IgD-negative memory B cell (primary cell): ENCODE results near the gene DNAJC3. TPM values are rescaled to one million over a fixed set of nuclear protein-coding genes. Genes with fewer than 3 reads are reported as not detected.
"Not testable (repeated sequence)": the region's sequence is repeated elsewhere in the genome, so short reads cannot be mapped to it uniquely, and the experiment has no call there.

Source experiments
- H3K27ac Mint-ChIP-seq, 3 donors: one replicate each; pipeline ENCODE4 v1.8.0; 2020 to 2022; ENCODE audit warnings: mild to moderate bottlenecking in 3 of 3, mixed read lengths in 3 of 3, moderate library complexity in 1 of 3
- H3K27me3 Mint-ChIP-seq: one replicate; pipeline ENCODE4 v1.8.0; 2021; ENCODE audit warnings: mixed read lengths
- H3K36me3 Mint-ChIP-seq: one replicate; pipeline ENCODE4 v1.8.0; 2020; ENCODE audit warnings: mild to moderate bottlenecking, mixed read lengths
- H3K4me1 Mint-ChIP-seq, 3 donors: one replicate each; pipeline ENCODE4 v1.8.0; 2020 to 2022; ENCODE audit warnings: mixed read lengths in 3 of 3, mild to moderate bottlenecking in 1 of 3
- H3K4me3 Mint-ChIP-seq, 4 donors: one replicate each; pipeline ENCODE4 v1.8.0; 2020 to 2022; ENCODE audit warnings: mild to moderate bottlenecking in 4 of 4, mixed read lengths in 4 of 4, moderate library complexity in 3 of 4
- H3K9me3 Mint-ChIP-seq, 3 donors: one replicate each; pipeline ENCODE4 v1.8.0; 2020 to 2021; ENCODE audit warnings: mixed read lengths in 3 of 3, mild to moderate bottlenecking in 1 of 3
- polyA plus RNA-seq: library from polyadenylated mRNA; unstranded; fragments of 300-500 nt; fragmentation: Illumina TruSeq; gene quantifications from one replicate; pipeline ENCODE4 v1.2.3, GENCODE V29; 2021

The DNAJC3 gene
- polyA plus RNA-seq, 1 donor from 2014 or later, result 11.2 TPM

DNA sequence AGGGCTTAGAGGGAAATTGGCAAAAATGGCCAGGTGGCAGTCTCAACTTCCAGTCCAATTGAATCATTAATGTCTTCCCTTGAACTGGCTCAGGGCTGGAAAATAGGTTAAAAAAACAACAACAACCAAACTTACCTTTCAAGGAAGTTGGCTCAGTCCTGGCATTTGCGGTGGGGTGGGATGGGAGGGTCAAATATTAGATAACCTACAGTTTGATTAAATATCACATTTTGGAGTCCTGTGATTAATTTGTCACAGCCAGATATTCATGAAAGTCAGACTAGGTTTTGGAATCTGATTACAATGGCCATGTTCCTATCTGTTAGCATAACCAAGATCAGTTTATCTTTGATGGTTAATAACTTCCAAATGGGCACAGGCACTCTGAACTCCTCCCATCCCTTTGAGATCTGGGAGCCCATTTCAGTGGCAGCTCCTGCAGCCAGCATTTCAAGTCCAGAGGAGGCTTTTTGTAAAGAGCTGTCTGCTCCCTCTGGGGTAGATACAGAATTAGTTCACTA is 24.6 kb upstream of the DNAJC3 start:
- no peak overlapping the region for H3K4me3 Mint-ChIP-seq
- no peaks in the 10 kb centered on the region for H3K36me3 Mint-ChIP-seq
- no peaks in the 10 kb centered on the region for H3K9me3 Mint-ChIP-seq
- no peaks in the 10 kb centered on the region for H3K4me1 Mint-ChIP-seq
- peaks cover 2% of the 10 kb centered on the region for H3K27me3 Mint-ChIP-seq
- H3K27ac Mint-ChIP-seq, result no peak overlapping the region

- H3K4me1 Mint-ChIP-seq, result no peaks in the 10 kb centered on the region
- no peaks in the 10 kb centered on the region for H3K9me3 Mint-ChIP-seq
- H3K27ac Mint-ChIP-seq, result no peak overlapping the region
- no peaks in the 10 kb centered on the region for H3K36me3 Mint-ChIP-seq
- no peak overlapping the region for H3K4me3 Mint-ChIP-seq
- peaks cover 2% of the 10 kb centered on the region for H3K27me3 Mint-ChIP-seq
These were observed 24.1 kb upstream of the DNAJC3 start for GRCh38 chr13:95652821-95653220.

DNA sequence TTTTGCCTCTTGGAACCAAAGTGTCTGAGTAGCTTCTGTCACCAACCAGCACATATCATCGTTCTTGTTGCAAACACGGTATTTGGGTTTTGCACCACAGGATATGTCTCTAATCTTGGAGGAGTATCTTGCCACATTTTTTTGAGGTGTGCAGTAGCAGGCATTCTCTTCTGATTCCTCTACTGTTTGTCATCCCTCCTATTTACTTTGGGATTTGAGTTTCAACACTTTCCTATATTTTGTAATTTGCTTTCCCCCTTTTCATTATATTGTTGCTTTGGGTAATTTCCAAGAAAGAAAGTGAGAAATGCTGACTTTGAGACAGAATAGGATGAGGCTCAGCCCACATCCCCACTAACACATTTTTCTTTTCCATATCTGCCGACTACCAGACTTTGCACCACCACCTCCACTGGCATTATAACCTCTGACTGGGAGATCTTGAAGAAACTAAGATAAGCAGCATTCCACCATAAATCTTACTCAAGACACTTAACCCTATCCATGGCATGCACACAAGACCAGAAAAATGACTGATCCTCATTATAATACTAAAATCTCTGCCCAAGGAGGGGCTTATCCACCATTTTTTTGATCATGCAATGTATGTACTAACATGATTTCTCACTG is 20.4 kb upstream of the DNAJC3 start:
- Mint-ChIP-seq H3K4me3 (no peak overlapping the region), H3K27me3 (peaks cover 1% of the 10 kb centered on the region), H3K27ac (no peak overlapping the region), H3K36me3 (no peaks in the 10 kb centered on the region), H3K4me1 (no peaks in the 10 kb centered on the region), H3K9me3 (peaks cover 0 to 4% (median 4%) of the 10 kb centered on the region in 3 donors)

GRCh38 chr13:95659500-95659899 is 17.4 kb upstream of the DNAJC3 start:
- no peak overlapping the region for H3K4me3 Mint-ChIP-seq
- no peak overlapping the region for H3K27ac Mint-ChIP-seq
- H3K9me3 Mint-ChIP-seq, result peaks cover 2 to 9% (median 8%) of the 10 kb centered on the region in 3 donors
- H3K27me3 Mint-ChIP-seq, result peaks cover 3% of the 10 kb centered on the region
- H3K4me1 Mint-ChIP-seq, result no peaks in the 10 kb centered on the region
- no peaks in the 10 kb centered on the region for H3K36me3 Mint-ChIP-seq

- H3K27ac Mint-ChIP-seq, result no peak overlapping the region
- peaks cover 2 to 19% (median 13%) of the 10 kb centered on the region in 3 donors for H3K9me3 Mint-ChIP-seq
- H3K4me3 Mint-ChIP-seq, result no peak overlapping the region
- H3K27me3 Mint-ChIP-seq, result peaks cover 1% of the 10 kb centered on the region
- no peaks in the 10 kb centered on the region for H3K36me3 Mint-ChIP-seq
- no peaks in the 10 kb centered on the region for H3K4me1 Mint-ChIP-seq
These were observed 15.9 kb upstream of the DNAJC3 start for GRCh38 chr13:95660981-95661581.

GRCh38 chr13:95667235-95667634 is 9.7 kb upstream of the DNAJC3 start:
- not testable (repeated sequence) for H3K4me3 Mint-ChIP-seq, H3K4me1 Mint-ChIP-seq, H3K36me3 Mint-ChIP-seq, H3K27me3 Mint-ChIP-seq, H3K27ac Mint-ChIP-seq
- peaks cover 11 to 52% (median 34%) of the 10 kb centered on the region in 3 donors for H3K9me3 Mint-ChIP-seq

GRCh38 chr13:95671597-95671996 is 5.3 kb upstream of the DNAJC3 start:
- Mint-ChIP-seq H3K4me1 (peaks cover 10 to 19% (median 15%) of the 10 kb centered on the region in 3 donors), H3K27me3 (no peaks in the 10 kb centered on the region), H3K4me3 (no peak overlapping the region), H3K9me3 (peaks cover 8 to 33% (median 25%) of the 10 kb centered on the region in 3 donors), H3K36me3 (peaks cover 8% of the 10 kb centered on the region), H3K27ac (no peak overlapping the region)

DNA sequence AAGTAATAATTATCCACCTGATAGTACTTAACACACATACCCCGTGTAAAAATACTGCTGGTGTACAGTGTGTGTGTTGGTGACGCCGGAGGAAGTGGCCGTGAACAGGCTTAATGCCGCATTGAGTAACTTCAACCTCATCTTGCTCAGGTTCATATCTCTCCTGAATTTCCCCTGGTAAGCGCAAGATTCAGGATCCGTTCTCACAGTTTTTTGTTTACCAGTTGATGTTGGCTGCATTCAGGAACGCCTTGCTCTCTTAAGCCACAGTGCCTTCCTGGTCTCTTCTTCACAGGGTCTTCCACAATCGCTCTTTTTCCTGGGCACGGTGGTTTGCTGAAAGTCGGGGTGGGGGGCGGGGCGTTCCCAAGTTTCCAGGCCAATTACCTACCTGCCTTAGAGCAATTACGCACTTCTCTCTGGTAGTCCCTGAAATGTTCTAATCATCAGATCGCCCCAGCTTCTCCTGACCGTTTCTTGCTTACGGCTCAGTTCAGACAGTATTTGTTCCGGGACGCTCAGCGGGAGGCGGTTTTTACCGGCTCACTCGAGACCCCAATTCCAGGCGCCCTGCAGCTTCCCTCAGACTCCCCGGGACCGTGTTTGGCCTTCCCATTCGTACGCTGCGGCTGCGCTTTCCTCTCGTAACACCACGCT is 706 bp upstream of the DNAJC3 start:
- Mint-ChIP-seq H3K27me3 (no peaks in the 10 kb centered on the region), H3K27ac (peak overlapping the region; percentile 86 to 98 (median 97)), H3K36me3 (peaks cover 8% of the 10 kb centered on the region), H3K9me3 (no peaks in the 10 kb centered on the region), H3K4me1 (peaks cover 31 to 54% (median 40%) of the 10 kb centered on the region in 3 donors), H3K4me3 (peak overlapping the region; percentile 95 to 99 (median 98))

- Mint-ChIP-seq H3K27ac (peak overlapping the region; percentile 86 to 97 (median 93)), H3K4me1 (peaks cover 34 to 62% (median 50%) of the 10 kb centered on the region in 3 donors), H3K36me3 (peaks cover 8% of the 10 kb centered on the region), H3K4me3 (peak overlapping the region; percentile 95 to 99 (median 98)), H3K27me3 (no peaks in the 10 kb centered on the region), H3K9me3 (no peaks in the 10 kb centered on the region)
These were observed 776 bp downstream of the DNAJC3 start for GRCh38 chr13:95677564-95678266.

DNA sequence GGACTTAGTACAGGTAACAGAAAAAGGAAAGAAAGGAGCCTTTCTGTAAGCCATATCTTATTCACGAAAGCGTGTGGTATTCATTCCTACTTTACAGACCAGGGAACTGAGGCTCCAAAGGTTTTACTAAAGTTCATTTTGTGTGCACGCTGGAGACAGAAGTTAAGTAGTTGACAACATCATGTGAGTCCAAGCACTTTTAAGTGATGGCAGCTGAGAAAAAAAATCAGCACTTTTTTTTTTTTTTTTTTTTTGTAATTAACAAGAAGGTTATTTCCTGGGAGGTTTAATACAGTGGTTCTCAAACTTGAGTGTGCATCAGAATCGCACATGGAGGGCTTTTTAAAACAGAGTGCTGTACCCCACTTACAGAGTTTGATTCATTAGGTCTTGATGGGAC is 2.0 kb downstream of the DNAJC3 start:
- Mint-ChIP-seq H3K27ac (peak overlapping the region in 1 of 3 donors; percentile 86), H3K4me3 (peak overlapping the region in 3 of 4 donors; percentile 97 to 99 (median 98)), H3K4me1 (peaks cover 36 to 71% (median 52%) of the 10 kb centered on the region in 3 donors), H3K9me3 (no peaks in the 10 kb centered on the region), H3K36me3 (peaks cover 5% of the 10 kb centered on the region), H3K27me3 (no peaks in the 10 kb centered on the region)

GRCh38 chr13:95679722-95680121 is 2.8 kb downstream of the DNAJC3 start:
- Mint-ChIP-seq H3K27me3 (no peaks in the 10 kb centered on the region), H3K4me3 (peak overlapping the region in 2 of 4 donors; percentile 40 to 99), H3K27ac (peak overlapping the region in 1 of 3 donors; percentile 14), H3K9me3 (no peaks in the 10 kb centered on the region), H3K4me1 (peaks cover 39 to 73% (median 54%) of the 10 kb centered on the region in 3 donors), H3K36me3 (peaks cover 7% of the 10 kb centered on the region)

DNA sequence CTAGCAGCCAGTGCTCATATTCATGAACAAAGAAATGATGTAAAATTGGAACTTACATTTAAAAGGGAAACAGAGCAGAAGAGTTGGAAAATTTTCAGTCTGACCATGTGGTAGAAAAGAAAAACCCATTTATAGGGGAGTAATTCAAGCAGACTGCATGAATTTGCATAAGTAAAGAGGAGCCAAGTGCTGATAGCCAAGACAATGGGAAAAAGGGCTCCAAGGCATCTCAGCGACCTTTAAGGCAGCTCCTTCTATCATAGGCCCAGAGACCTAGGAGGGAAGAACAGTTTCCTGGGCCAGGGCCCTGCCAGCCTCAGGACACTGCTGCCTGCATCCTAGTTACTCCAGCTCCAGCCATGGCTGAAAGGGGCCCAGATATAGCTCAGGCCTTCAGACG is 7.5 kb downstream of the DNAJC3 start:
- H3K36me3 Mint-ChIP-seq, result peaks cover 16% of the 10 kb centered on the region
- H3K27ac Mint-ChIP-seq, result peak overlapping the region in 1 of 3 donors; percentile 13
- H3K27me3 Mint-ChIP-seq, result no peaks in the 10 kb centered on the region
- peaks cover 0 to 3% (median 0%) of the 10 kb centered on the region in 3 donors for H3K9me3 Mint-ChIP-seq
- peak overlapping the region in 2 of 4 donors; percentile 4 to 39 for H3K4me3 Mint-ChIP-seq
- peaks cover 41 to 72% (median 61%) of the 10 kb centered on the region in 3 donors for H3K4me1 Mint-ChIP-seq

DNA sequence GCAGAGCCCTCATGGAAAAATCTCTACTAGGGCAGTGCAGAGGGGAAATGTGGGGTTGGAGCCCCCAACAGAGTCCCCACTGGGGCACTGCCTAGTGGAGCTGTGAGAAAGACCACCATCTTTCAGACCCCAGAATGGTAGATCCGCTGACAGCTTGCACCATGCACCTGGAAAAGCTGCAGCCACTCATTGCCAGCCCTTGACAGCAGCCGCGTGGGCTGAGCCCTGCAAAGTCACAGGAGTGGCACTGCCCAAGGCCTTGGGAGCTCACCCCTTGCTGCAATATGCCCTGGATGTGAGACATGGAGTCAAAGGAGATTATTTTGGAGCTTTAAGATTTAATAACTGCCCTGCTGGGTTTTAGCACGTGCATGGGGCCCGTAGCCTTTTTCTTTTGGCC is 8.0 kb downstream of the DNAJC3 start:
- H3K4me3 Mint-ChIP-seq, result not testable (repeated sequence)
- peaks cover 18% of the 10 kb centered on the region for H3K36me3 Mint-ChIP-seq

GRCh38 chr13:95689582-95689926 is 12.6 kb downstream of the DNAJC3 start:
- peaks cover 0 to 3% (median 0%) of the 10 kb centered on the region in 3 donors for H3K9me3 Mint-ChIP-seq
- H3K4me1 Mint-ChIP-seq, result peaks cover 21 to 40% (median 38%) of the 10 kb centered on the region in 3 donors
- no peaks in the 10 kb centered on the region for H3K27me3 Mint-ChIP-seq
- no peak overlapping the region for H3K4me3 Mint-ChIP-seq
- H3K27ac Mint-ChIP-seq, result peak overlapping the region in 2 of 3 donors; percentile 44 to 68
- H3K36me3 Mint-ChIP-seq, result peaks cover 13% of the 10 kb centered on the region

More for the DNA sequence above, 8.0 kb downstream of the DNAJC3 start:
- H3K27me3 Mint-ChIP-seq, H3K9me3 Mint-ChIP-seq, H3K27ac Mint-ChIP-seq: not testable (repeated sequence)
- peaks cover 41 to 69% (median 58%) of the 10 kb centered on the region in 3 donors for H3K4me1 Mint-ChIP-seq

DNA sequence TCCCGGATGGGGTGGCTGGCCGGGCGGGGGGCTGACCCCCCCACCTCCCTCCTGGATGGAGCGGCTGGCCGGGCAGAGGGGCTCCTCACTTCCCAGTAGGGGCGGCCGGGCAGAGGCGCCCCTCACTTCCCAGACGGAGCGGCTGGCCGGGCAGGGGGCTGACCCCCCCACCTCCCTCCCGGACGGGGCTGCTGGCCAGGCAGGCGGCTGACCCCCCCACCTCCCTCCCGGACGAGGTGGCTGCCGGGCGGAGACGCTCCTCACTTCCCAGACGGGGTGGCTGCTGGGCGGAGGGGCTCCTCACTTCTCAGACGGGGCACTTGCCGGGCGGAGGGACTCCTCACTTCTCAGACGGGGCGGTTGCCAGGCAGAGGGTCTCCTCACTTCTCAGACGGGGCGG is 14.0 kb downstream of the DNAJC3 start:
- Mint-ChIP-seq H3K36me3 (peaks cover 13% of the 10 kb centered on the region), H3K4me1 (peaks cover 21 to 32% (median 31%) of the 10 kb centered on the region in 3 donors)
- H3K4me3 Mint-ChIP-seq, H3K27me3 Mint-ChIP-seq, H3K27ac Mint-ChIP-seq, H3K9me3 Mint-ChIP-seq: not testable (repeated sequence)
